ENCODE data around the gene PCK1. TPM values are rescaled to one million over a fixed set of nuclear protein-coding genes. Genes with fewer than 3 reads are reported as not detected.

The PCK1 gene
- total RNA-seq, 1 experiment from 2014 or later: not detected

DNA sequence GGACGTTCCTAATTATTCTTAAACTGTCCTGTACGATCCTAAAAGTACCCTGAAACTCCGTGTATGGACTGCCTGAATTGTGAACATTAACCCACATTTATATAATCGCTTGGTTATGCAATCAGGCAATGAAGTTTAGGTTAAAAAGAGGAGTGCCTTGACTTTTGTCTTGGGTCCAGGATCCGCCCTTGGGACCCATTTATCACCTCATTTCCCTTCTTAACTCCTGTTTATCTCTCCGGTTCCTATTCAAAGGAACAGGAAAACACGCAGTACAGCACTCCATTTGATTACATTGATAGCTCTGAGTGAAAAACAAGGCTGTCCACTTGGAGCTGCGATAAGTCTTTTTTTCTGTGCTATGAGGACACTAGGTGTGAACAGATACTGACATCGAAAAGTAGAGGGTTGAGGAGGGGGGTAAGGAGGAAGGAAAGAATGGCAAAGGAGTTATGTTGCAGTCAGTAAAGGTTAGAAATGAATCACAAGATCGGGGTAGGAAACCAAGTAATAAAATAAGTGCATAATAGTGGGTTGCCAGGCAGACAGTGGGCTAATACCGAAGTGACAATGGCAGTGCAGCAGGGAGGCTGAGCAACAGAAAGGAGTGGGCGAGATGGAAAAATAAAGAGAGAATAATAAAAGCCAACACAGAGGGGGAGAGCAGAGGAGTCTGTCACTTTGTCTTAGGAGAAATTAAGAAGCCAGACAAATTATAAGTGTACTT is 15.9 kb upstream of the PCK1 start:
- Histone ChIP-seq H2BK12ac (ENCODE audit: insufficient read length, low read depth, low read length) (no peak overlapping the region), H4K91ac (ENCODE audit: insufficient read length, low read depth, low read length) (no peak overlapping the region), H2BK20ac (ENCODE audit: low read depth, low read length, poor library complexity, severe bottlenecking) (no peak overlapping the region), H3K4me1 (ENCODE audit: insufficient read depth, low read length) (no peaks in the 10 kb centered on the region), H3K4ac (ENCODE audit: low read depth, low read length) (no peak overlapping the region), H4K20me1 (ENCODE audit: control insufficient read depth, insufficient read depth, insufficient read length) (no peaks in the 10 kb centered on the region), H3K56ac (ENCODE audit: insufficient read length, low read depth, low read length) (no peak overlapping the region), H4K8ac (replicated peaks; ENCODE audit: insufficient read length, low read depth, low read length) (no peak overlapping the region), H2AK5ac (ENCODE audit: insufficient read length, low read length) (no peak overlapping the region), H3K79me2 (ENCODE audit: insufficient read depth, low read length) (no peaks in the 10 kb centered on the region), H3K27me3 (ENCODE audit: insufficient read depth, low read length) (no peaks in the 10 kb centered on the region; the same call in none of the 2 replicates), H3K9ac (ENCODE audit: extremely low read depth, insufficient read length, low read length) (no peak overlapping the region), H3K79me1 (ENCODE audit: insufficient read depth, low read depth, low read length, poor library complexity, severe bottlenecking) (no peaks in the 10 kb centered on the region), H3K23ac (ENCODE audit: insufficient read length, low read depth, low read length) (no peak overlapping the region), H3K18ac (ENCODE audit: insufficient read length, low read depth, low read length) (no peak overlapping the region), H2AFZ (ENCODE audit: low read length) (no peak overlapping the region), H4K5ac (ENCODE audit: insufficient read length, low read depth, low read length) (no peak overlapping the region), H3K23me2 (ENCODE audit: insufficient read length, low read depth, low read length, poor library complexity, severe bottlenecking) (no peaks in the 10 kb centered on the region), H3K14ac (ENCODE audit: insufficient read depth, low read length) (no peak overlapping the region), H2BK120ac (ENCODE audit: low read depth, low read length, poor library complexity, severe bottlenecking) (no peak overlapping the region), H2BK15ac (ENCODE audit: low read depth, low read length) (no peak overlapping the region), H3K4me2 (ENCODE audit: insufficient read depth, insufficient read length, low read length) (no peak overlapping the region), H3K9me3 (ENCODE audit: control insufficient read depth, low read depth, low read length) (no peaks in the 10 kb centered on the region), H3K27ac (ENCODE audit: insufficient read length, low read depth, low read length) (no peak overlapping the region), H3T11ph (ENCODE audit: low read length) (no peak overlapping the region), H2BK5ac (ENCODE audit: insufficient read length, low read length) (no peak overlapping the region)
- no peaks in the 10 kb centered on the region for H3K9me3 Mint-ChIP-seq
- no CpG with 5 or more reads among the region's 12 CpGs for WGBS (ENCODE audit: extremely low coverage, insufficient read length, low lambda C conversion rate)
- H3K27ac Mint-ChIP-seq: peak overlapping the region in 1 of 3 experiments; percentile 42; a peak in 1 of 7 replicates
- TF ChIP-seq, protein P1, sequence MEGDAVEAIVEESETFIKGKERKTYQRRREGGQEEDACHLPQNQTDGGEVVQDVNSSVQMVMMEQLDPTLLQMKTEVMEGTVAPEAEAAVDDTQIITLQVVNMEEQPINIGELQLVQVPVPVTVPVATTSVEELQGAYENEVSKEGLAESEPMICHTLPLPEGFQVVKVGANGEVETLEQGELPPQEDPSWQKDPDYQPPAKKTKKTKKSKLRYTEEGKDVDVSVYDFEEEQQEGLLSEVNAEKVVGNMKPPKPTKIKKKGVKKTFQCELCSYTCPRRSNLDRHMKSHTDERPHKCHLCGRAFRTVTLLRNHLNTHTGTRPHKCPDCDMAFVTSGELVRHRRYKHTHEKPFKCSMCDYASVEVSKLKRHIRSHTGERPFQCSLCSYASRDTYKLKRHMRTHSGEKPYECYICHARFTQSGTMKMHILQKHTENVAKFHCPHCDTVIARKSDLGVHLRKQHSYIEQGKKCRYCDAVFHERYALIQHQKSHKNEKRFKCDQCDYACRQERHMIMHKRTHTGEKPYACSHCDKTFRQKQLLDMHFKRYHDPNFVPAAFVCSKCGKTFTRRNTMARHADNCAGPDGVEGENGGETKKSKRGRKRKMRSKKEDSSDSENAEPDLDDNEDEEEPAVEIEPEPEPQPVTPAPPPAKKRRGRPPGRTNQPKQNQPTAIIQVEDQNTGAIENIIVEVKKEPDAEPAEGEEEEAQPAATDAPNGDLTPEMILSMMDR (conservative IDR thresholded peaks at IDR 0.05): no peak
- peaks cover 19 to 28% of the 10 kb centered on the region in 2 experiments for H3K4me1 Mint-ChIP-seq
- H3K4me3 Mint-ChIP-seq: no peak overlapping the region
- H3K27me3 Mint-ChIP-seq (ENCODE audit: low read depth): peaks cover 20% of the 10 kb centered on the region
- H3K36me3 Mint-ChIP-seq (ENCODE audit: insufficient read depth in 1 of 3, low read depth in 3 of 3): no peaks in the 10 kb centered on the region
- no peak for DNase-seq

Measured in H9 (cell line).